ENCODE data around the gene TEX26. TPM values are rescaled to one million over a fixed set of nuclear protein-coding genes. Genes with fewer than 3 reads are reported as not detected.

Gene TEX26
- total and polyA plus RNA-seq, 2 of the 4 experiments (the other 2 are of a cell fraction), result not detected

GRCh38 chr13:30997697-30998096 is 65.2 kb downstream of the TEX26 start:
- DNase-seq (no peak), ATAC-seq (ENCODE audit: low read depth) (no peak)
- Histone ChIP-seq H4K91ac (ENCODE audit: insufficient read depth, low read depth, low read length) (no peak overlapping the region), H4K20me1 (ENCODE audit: insufficient read depth, low read length) (no peaks in the 10 kb centered on the region), H2BK15ac (ENCODE audit: low read depth, low read length) (no peak overlapping the region), H2BK5ac (ENCODE audit: low read depth, low read length, poor library complexity, severe bottlenecking) (no peak overlapping the region), H2AK5ac (ENCODE audit: low read depth, low read length) (no peak overlapping the region), H3K9me3 (ENCODE audit: control insufficient read depth, insufficient read depth, low read length) (peaks cover 5% of the 10 kb centered on the region; the same call in 1 of the 2 replicates), H2AFZ (replicated peaks; ENCODE audit: low read length, poor library complexity) (no peak overlapping the region), H3K9ac (ENCODE audit: low read depth, low read length) (no peak overlapping the region), H3K4me3 (ENCODE audit: insufficient read depth, low read depth, low read length) (no peak overlapping the region), H3K79me1 (ENCODE audit: low read depth in 1 of 2, low read length in 2 of 2) (no peaks in the 10 kb centered on the region), H3K36me3 (ENCODE audit: control insufficient read depth, insufficient read depth, low read length) (no peaks in the 10 kb centered on the region), H3K56ac (ENCODE audit: extremely low read depth, insufficient read depth, low read length) (no peak overlapping the region), H3K4ac (ENCODE audit: low read depth, low read length) (no peak overlapping the region), H3K4me1 (ENCODE audit: control insufficient read depth, insufficient read depth, low read length) (peaks cover 2% of the 10 kb centered on the region; the same call in 1 of the 2 replicates), H4K8ac (ENCODE audit: low read depth in 2 of 2, low read length in 2 of 2) (no peak overlapping the region), H3K18ac (ENCODE audit: low read depth, low read length) (no peak overlapping the region), H3K14ac (replicated peaks; ENCODE audit: low read depth, low read length) (no peak overlapping the region), H3K9me1 (ENCODE audit: insufficient read depth, low read length) (no peaks in the 10 kb centered on the region), H3K27me3 (ENCODE audit: control insufficient read depth, insufficient read depth, low read length) (peaks cover 36% of the 10 kb centered on the region), H2BK20ac (ENCODE audit: low read depth, low read length) (no peak overlapping the region), H3K27ac (ENCODE audit: insufficient read depth, low read length) (no peak overlapping the region), H4K5ac (ENCODE audit: low read depth, low read length) (no peak overlapping the region), H2BK120ac (ENCODE audit: low read depth, low read length) (no peak overlapping the region), H3K4me2 (ENCODE audit: low read depth, low read length) (no peak overlapping the region), H3K23ac (ENCODE audit: low read depth, low read length) (no peak overlapping the region), H2AK9ac (replicated peaks; ENCODE audit: low read depth, low read length, poor library complexity) (no peak overlapping the region)
- ChIA-PET POLR2A (ENCODE audit: unreplicated experiment) (no interaction called here), CTCF (interaction anchor here (0.7 to 0.9 kb wide), 2 partner anchors 14 to 18 kb away, joined by 3 to 4 read pairs; no protein-coding TSS in a partner anchor)
- intact Hi-C loops (cut with micrococcal nuclease), result no loop called here
- in situ Hi-C loops (cut with MboI; ENCODE audit: low sequenced_read_pairs), result no loop called here
- no peak for TF ChIP-seq CHD1 (IDR thresholded peaks at IDR 0.05; ENCODE audit: low read depth, low read length)
- no peak for TF ChIP-seq RFX5 (IDR thresholded peaks at IDR 0.05; ENCODE audit: low read depth, low read length)
- no peak for TF ChIP-seq RAD21 (IDR thresholded peaks at IDR 0.05; ENCODE audit: low read length)
- TF ChIP-seq SMC3 (IDR thresholded peaks at IDR 0.05; ENCODE audit: low read depth, low read length), result no peak
- TF ChIP-seq MXI1 (IDR thresholded peaks at IDR 0.05; ENCODE audit: borderline replicate concordance, low read depth, low read length), result no peak
- TF ChIP-seq NFE2L2 (IDR thresholded peaks at IDR 0.05; ENCODE audit: low read depth, low read length), result no peak
- TF ChIP-seq ELK1 (IDR thresholded peaks at IDR 0.05; ENCODE audit: borderline replicate concordance, low read depth, low read length), result no peak
- TF ChIP-seq CTCF (conservative IDR thresholded peaks at IDR 0.05; ENCODE audit: low read depth, low read length), result no peak
- TF ChIP-seq FOS (IDR thresholded peaks at IDR 0.05; ENCODE audit: low read depth, low read length), result no peak
- BruUV-seq (replicated peaks), result no TSS peak
- WGBS, 2 experiments (ENCODE audit: extremely low coverage in 2 of 2, insufficient read length in 1 of 2), result 40% methylated on average over 1 of the region's 2 CpGs; no CpG with 5 or more reads in 1 of the 2 experiments
- dilution Hi-C loops (cut with HindIII; ENCODE audit: low sequenced_read_pairs, unreplicated experiment), result no loop called here

Measured in IMR-90 (cell line).